CD4-positive, alpha-beta T cell treated with Interleukin-6 for 4 hours (primary cell): ENCODE measurements around the gene PLAC1.
A peak's percentile ranks its signal among the peaks of the same experiment; 100 is the strongest.

Experiments
- DNase-seq: peaks from one replicate; pipeline ENCODE4 v3.0.0-alpha.2; 2020; ENCODE audit warnings: mixed read lengths

The PLAC1 gene

DNA sequence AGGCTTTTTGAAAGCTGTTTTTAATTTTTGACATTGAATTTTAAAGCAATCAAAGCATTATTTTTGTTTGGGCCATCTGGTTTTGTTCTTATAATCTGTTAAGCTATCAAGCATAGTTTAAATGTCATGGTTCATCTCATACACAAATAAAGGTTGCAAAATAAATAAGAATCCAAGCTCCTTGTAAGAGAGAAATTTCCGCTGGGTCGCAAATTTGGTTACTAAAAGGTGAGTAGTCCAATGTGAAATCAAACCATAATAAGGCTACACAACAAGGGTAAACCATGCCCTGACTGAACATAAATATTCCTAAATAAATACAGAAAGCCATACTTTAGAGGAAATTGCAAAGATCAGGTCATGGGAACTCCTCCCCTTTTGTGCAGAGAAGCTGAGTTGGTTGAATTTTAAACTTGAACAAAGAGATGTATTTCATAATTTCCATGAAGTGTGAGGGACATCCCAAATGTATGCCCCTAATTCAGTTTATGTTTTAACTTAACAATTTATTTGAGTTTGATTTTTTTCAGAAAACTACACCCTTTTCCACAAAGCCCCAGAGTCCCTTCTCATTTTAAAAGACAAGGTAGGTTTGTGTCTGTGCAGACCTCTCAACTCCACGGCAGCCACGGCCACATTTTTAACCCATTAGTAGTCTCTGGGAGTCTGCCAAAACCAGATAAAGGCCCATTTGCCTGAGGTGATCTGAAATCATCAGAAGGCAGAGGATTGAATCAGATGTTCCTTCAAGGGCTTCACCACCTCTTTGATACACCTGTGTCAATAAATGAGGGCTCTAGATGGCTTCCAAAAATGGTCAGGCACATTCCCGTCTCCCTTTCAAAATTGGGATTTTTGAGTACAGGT, 85.2 kb downstream of the PLAC1 start:
- no peak for DNase-seq

DNA sequence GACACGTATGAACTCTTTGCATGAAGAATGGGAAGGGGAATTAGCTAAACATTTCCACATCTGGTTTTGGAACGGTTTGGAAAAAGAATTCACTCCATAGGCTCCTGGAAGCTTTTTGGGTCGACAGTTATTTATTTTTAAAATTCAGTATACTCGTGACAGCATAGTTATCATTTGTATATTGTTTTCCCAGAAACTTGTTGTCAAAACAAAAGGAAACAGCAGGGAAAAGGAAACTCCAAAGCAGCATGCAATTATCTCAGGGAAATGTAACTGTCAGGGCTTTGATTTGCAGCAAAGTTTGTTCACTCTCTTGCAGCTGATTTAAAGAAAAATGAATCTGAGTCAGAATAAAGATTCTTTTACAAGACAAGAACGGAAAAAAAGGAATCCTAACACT, 86.5 kb downstream of the PLAC1 start:
- no peak for DNase-seq

DNA sequence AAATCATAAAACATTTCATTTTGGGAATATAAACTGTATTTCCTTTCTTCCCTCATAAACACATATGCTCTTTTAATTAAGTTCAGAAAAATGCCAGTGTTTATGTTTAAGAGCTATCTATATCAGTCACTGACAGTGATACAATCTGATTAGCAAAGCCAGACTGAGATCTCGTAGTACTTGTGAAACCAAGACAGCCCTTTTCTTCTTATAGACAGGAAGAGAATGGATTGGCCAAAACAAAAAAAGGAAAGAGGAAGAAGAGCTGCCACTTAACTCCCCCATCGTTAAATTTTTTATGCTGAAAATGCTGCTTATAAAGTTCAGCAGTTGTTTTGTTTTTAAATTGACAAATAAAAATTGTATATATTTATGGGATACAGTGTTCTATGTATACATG, 87.4 kb downstream of the PLAC1 start:
- no peak for DNase-seq

DNA sequence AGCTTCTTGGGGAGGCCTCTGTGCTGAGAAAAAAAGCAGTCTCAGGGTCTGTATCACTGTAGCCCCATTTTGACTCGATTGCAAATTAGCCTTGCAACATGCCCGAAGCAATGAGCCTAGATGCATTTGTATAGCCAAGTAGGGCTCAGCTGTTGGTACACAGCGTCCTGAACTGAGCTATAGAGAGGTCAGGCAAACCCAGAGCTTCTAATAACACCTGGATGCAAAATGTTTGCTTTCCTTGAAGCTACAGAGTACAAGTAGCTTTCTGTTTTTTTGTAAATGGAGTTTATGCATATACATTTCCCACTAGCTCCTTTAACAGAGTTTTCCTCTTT, 87.8 kb downstream of the PLAC1 start:
- DNase-seq = no peak

DNA sequence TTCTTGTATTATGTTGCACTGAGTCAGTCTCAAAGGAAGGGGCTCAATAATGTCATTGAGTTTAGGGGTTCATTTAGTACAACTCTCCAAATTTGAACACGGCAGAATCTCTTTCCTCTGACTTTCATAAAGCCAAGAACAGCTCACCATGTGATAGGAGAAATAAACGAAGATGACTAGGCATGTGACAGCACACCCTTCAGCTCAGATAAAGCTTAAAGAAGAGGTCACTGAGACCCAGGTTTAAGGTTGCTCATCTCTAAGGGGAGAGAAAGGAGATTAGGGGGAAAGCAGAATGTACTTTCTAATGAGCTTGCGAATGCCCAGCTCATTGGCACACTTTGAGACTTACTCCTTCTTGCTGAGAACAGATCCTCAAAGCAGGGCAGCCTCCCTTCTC, 89.0 kb downstream of the PLAC1 start:
- no peak for DNase-seq

DNA sequence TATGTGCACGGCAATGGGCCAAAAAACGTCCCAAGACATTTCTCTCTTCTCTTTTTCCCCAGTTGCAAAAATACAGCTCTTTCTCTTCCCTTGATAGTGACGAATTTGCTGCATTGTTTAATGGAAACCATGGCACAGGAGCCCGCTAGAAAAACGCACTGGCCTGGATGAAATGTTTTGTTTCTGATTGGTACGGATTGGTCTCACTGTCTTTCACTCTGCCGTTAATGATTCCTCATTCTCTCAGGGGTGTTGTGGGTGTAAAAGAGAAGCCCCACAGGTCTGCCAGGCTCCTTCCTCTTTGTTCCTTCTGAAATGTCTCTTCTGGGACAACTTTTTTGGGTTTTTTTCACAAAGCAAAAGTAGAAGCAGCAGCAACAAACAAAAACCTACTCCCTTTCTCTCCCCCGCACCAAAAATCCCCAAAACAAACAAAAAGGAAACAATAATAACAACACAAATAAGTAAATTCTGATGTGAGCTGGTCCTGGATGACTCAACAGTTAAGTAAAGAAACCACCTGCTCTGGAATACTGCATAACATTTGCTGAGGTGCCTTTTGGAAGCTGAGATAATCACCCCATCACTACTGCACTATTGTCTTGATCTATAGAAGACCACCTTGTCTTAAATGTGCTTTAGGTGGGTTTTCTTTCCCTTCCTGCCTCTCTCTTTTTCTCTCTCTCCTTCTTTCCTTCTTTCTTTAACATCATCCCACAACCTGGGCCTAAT, 89.8 kb downstream of the PLAC1 start:
- no peak for DNase-seq

DNA sequence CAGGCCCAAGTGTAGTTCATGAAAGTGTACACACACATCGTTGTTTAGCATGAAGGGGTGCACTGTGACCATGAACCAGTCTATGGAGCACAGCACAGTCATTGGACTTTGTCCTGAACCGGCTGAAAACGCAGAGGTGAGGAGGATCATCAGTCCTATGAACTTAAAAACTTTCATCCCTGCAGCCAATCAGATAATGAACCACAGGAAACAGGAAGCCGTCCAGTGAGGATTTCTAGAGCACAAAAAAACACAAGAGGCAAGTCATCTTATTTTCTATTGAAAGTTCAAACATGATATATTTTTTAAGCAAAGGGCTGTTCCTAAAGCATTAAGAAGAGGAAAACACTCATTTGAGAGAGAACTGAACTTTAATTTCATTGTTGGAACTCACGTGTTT, 91.8 kb downstream of the PLAC1 start:
- no peak for DNase-seq

DNA sequence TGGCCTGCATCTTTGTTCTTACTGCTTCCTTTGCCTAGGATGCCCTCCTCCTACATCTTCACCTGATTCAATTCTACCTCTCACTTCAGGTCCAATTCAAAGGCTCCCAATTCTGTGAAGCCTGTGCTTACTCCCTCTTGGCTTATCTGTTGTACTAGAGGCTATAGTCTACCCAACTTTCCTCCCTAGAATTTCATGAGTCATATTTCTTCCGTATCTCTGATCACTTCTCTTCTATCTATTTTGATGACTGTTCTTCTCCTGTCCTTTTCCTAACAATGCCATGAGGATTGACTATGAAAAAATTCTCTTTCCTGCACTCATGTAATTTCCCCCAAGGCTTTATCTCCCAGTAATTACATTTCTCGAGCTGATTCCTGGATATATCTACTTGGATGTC, 96.3 kb downstream of the PLAC1 start:
- no peak for DNase-seq

DNA sequence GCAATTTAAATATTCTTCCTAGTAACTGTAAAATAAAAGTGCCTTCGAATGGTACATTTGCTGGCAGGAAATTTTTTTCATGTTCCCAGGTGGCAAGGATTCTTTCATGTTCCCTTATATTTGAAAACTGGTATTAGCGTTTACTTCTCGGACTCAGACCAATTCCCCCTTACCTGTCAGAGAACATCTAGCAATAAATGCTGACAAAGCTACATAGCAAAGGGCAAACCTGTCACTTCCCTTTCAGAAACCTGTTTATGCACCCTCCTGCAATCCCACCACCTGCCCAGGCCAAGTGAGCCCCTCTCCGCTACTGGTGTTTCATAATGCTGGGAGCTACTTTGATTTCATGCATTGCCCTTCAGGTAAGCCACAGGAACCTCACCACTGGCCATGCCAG, 100.1 kb downstream of the PLAC1 start:
- DNase-seq = no peak

DNA sequence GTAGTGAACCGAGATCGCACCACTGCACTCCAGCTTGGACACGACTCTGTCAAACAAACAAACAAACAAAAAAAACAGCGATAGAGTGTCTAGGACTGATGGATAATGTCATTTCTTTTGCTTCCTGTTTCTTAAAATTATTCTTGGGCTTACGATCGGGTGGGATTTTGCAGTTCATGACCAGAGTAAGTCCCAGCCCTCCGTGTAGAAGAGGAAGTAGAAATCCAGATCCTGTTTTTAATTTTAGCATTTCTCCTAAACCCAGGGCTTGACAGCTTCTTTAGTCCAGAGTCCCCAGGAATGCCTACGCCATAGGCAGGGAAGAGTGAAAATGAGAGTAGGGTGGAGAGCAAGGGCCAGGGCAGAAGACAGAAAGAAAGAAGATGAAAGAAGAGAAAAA, 104.0 kb downstream of the PLAC1 start:
- DNase-seq = no peak

DNA sequence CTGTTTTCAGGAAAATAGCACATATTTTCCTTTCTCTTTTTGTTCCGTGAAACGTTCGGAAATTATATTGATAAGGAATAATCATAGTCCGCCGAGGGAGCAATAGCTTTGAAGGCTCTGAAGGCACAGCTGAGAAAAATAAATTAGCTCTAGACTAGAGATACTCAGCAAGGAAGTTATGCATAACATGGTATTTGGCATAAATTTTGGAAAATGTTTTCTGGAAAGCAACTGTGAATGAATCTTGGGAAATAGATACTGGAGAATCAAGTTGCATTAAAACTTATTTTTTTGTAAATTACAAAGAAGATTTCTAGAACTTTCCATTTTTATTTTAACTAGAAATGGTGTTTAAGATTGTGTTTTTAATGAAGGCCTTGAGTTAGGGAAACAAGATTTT, 105.9 kb downstream of the PLAC1 start:
- DNase-seq = no peak

DNA sequence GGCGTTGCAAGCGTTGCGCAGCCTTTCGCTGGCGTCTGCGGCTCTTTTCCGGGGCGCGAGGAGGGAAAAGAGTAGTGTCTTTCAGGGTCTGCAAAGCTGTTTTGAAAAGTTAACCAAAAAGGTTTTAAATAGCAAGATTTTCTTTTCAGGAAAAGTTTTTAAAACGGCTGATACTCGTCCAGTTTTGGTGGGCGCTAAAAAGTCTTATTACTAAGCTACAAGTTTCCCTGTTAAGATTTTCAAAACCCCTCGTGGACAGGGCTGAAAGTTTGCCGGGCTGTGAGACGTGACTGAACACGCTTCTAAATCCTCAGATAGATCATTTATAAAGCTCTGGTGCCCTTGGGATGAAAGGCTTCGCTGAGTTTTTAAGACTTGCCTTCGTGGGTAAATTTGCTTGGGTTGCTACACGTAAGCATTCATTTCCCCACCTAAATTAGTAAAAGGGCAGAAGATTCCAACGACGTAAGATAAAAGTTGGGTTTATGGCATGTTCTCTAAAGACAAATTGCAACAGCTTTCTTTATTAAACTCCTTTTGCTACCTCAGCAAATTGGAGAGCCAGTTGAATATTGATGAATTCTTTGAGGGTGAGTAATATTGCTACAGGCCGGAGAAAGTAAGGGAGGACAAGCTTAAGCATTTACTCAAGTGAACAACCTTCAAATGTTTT, 106.8 kb downstream of the PLAC1 start:
- DNase-seq = no peak

DNA sequence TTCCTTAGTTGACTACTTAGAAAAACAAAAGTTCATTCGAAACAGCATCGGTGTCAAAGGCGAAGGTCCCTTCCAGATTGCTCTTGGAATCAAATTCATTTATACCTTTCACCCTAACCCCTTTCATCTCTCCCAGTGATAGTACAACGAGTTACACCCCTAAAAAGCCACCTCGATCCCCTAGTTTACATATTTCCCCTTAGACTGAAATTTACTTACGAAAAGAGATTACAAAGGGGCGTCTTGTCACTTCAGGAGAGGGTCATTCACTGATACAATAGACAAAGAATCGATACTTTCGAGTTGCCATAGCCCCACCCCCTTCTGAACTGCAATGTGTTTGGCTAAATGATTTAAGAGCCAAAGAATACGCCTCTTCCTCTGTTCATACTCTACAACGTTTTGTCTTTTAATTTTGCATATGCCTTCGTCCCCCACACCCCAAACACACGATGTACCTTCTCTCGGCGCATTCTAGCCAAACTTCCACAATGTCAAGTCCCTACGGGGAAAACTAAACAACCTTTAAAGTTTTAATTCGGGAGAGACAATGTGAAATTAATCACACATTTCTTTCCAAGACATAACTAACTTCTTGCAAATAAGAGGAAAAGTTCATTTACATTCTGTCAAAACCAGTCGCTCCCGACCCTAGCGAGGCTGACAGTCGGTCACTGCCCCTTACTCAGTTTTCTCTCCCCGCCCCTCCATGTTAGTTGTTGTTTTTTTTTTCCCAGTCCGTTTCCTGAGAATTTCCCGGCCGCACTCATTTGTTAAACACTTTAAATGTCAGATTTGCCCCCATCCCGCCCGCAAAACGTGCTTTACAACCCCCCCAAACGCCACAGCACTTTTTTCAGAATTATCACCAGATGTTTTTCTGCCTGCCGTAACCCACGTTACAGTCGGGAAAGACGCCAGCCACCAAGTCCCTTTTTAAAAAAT, 109.7 kb downstream of the PLAC1 start:
- DNase-seq = peak; percentile 13

DNA sequence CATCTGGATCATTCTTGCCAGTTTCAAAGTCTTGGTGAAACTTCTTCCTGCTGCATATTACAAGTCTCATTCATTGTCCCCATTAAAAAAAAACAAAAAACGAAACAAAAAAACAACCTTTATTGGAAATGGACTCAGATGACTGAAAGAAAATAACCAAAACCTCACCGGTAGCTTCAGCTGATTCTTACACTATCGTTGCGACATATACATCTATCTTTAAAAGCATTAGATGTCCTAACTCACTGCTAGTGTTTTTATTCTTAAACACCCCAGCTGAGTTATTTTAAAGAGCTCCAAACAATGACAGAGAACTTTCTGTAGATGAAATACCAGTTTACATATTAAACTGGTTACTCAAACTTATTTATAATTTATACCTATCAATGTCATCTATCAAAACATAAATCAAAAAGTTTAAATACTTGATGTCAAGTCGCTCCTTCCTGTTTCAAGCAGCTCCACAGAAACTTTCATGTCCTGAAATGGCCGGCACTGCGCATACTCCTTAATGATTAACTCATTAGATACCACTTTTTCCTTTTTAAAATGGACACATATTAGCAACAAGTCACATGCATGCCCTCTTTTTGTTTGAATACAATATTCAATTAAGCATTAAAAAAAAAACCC, 111.1 kb downstream of the PLAC1 start:
- DNase-seq = no peak

DNA sequence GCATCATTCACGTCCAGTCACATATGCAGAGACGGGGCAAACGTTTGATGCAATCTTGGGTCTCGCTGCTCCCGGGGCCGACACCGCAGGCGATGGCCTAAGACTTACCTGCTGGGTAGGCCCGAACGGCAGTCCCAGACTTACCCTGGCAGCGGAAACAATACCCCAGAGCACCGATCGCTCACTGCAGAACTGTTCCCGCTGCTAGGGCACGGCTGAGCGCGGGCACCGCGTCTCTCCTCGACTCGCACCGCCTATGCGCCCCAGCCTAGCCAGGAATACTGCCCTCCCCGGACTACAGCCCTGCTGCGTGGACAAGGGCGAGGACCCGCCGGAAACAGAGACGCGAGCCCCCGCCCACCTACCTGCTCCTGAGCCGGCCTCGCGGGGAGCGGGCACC, 112.1 kb downstream of the PLAC1 start:
- DNase-seq = no peak

DNA sequence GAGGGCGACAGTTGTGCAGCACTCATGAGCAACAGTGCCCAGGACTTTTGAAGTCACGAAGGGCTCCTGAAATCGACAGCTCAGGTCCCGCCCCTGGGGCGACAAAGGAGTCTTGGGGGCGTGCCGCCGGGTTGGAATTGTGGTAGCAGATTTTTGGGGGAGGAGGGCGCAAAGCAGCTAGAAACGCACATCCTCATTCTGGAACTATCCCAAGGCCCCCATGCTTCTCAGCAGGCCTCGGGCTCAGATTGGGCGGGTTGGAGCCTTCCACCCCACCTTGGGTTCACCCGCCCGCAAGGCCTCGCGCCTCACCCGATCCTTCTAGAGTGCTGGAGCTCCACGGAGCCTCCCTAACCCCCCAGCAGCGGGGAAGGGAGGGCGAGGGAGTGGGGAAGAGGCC, 112.8 kb downstream of the PLAC1 start:
- no peak for DNase-seq

DNA sequence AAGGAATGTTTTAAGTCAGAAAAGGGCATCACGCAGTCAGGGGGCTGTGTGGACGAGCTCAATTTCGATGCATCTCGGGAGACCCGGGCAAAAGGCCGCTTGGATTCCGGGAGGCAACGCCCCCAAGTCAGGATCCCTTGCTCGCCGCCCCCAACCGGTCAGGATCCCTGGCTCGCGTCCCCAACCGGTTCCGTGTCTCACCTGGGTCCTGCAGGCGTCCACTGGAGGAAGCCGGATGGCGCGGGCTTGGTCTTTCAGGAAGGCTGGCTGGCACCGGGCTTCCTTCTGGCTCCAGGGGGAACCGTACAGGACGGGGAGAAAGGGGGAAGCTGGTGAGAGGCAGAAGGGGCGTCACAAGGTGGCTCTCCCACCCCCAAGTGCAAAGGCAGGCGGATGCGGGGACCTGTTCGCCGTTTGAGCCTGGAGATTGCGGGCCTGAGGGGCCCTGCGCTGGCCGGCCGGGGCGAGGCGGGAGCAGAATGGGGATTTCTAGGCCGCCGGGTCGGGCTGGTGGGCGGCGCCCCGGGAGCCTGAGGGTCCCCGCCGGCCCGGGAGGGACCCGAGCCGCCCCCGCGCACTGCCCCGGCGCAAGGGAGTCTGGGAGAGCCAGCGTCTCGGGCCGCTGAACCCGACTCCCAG, 113.6 kb downstream of the PLAC1 start:
- no peak for DNase-seq

DNA sequence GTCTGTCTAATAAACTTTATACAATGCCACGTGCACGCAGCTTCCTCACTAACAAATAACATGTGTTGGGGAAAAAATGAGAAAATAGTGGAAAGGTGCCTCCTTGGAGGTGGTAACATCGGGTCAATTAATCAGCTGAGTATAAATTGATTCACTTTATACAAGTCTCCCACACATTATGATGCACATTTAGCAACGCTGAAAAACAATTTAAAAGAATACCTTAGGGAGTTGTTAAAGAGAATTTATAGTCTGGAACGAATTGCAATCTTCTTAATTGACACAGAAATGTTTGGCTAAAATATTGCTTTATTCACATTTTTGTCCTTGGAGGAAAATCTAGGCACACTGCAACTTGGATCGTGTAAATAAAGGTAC, 114.1 kb downstream of the PLAC1 start:
- no peak for DNase-seq

DNA sequence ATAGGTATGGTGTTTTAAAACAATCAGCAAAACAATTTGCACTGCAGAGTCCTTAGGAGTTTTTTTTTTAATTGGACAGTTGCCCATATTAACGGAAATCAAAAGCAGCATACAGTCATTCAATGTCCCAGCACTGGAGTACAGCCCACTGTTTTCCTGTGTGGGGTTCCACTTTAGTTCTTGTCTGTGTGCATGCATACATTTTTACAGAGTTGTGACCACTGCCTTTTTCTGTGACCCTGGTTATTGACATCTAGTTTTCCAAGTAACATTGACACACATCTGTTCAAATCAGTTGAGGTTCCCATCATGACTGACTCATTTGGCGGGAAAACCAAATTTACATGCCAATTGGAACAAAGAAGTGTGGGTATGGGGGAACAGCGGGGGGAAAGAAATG, 115.0 kb downstream of the PLAC1 start:
- no peak for DNase-seq

DNA sequence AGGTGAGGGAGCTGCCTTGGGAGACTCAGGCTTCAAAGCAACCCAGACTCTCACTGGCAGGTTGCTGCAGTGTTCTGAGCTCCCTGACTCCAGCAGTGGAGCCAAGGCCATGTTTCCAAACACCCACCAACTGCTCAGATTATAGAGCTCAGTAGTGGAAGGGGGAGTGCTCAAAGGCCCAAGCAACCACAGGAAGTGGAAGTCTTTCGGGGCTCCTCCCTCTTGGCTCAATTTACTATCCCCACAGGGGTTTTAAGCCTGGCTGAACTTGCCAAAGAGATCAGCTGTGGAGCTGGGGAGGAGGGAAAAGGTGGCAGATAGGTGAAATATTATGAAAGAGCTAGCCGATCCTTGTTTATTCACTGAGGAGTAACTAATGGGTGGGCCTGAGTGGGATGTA, 115.8 kb downstream of the PLAC1 start:
- DNase-seq = no peak

DNA sequence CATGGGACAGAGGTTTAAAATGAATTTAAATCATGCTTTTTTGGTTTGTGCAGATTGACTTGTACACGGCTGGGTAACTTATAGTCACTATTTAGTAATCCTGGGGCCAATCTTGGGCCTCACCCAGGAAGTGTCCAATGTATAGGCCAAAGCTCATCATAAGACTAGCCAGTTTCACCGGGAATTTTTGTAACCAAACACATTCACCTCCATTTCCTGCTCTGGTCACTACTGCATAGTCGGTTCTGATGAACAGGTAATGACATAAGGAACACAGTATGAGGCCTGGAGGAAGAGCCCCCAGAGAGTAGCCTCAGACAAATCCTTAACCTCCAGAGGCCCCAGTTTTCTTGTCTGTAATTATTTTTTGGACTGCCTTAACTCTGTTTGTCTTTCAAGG, 116.4 kb downstream of the PLAC1 start:
- no peak for DNase-seq

DNA sequence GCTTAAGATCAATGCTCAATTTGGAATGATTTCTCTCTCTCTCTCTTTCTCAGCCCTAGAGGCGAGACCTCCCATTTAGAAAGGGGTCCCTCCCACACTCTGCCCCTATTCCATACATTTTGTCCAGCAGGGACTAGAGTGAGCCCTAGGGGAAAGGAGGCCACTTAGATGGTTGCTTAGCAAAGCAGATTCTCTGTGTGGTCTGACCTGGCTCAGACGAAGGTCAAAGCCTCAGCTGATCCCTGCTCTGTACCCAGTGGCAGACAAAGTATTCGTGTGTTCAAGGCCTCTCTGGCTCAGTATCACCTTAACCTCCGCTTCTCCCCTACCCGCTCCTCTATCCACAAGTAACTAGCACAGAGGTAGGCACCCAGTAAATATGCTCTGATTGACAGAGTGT, 120.0 kb downstream of the PLAC1 start:
- no peak for DNase-seq
